Measurements from ENCODE around the gene NAA16.

GRCh38 chr13:41416276-41416675 is 105.2 kb downstream of the NAA16 start:
- TF ChIP-seq CTCF (IDR thresholded peaks at IDR 0.05) (no peak), POLR2A (IDR thresholded peaks at IDR 0.05) (no peak)

Data from body of pancreas (tissue), 4 donors.